HL-60/S4 (cell line): ENCODE measurements around the gene ABCB11.

Source experiments
- in situ Hi-C: fragments of 300-500 bp; cut with MboI; formaldehyde crosslinking; loops from 2 replicates; pipeline ENCODE4 v1.14.3; 2022; ENCODE audit warnings: low sequenced_read_pairs

Gene ABCB11

DNA sequence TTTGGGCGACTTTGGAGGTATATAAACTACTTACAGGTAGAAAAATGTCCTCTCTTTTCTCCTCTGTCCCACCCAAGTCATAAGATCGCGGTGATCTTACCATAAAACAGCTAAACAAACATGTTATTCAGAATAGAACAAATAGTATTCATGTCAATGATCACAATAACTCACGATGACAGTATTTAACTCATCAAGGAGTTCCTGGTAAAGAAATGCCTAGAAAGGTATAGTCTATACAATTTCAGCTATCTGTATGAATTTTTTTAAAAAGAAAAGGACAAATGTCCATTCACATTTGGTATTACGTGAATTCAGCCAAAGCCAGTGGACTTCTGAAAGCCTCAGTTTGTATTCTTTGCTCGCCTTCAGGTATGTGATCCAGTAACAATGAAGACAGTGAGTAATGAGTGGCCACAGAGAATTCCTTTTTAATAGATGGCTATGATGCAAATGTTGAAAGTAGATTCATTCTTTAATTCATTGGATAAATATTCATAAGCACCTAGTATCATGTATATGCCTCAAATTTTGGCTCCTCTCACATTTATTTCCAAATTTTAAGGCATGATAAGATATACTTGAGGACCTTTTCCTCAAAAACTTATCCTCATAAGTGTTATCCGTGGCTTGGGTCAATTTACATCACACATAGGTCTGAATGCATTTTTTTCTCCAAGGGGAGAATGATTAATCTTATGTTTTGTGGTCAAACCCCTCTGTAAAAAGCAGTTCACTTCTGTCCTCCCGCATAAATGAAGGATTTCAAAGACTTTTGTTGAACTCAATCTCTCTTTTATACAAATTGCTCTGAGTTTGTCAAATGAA, 20.3 kb downstream of the ABCB11 start:
- in situ Hi-C loops, result no loop called here

DNA sequence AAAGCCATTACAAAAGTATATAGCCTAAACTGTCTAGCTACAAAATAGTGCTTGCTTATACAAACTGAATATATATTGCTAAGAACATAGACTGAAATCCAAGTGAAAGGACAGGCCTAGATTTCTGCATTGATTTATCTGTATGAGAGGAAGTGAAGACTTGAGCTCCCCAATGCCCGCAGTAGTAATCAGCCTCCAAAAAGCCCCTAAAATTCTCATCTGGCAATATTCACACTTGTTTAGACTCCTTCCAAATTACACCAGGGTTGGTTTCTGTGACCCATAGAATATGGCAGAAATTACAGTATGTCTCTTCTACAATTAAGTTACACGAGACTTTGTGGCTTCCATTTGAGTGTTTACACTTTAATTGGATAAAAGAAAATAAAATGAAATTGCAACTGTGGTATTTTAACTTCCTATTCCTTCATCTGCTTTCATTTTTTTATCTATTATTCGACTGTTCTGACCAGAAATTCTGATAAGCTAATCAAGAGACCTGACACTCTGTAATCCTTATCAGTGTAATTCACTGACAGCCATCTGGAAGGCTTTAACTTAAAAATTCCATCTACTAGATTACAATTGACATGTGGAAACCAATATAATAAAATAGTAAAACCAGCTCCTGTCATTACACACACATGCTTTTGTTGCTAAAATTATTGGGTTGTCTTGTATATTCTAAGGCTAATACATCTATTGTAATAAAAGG, 21.1 kb downstream of the ABCB11 start:
- in situ Hi-C loops, result no loop called here

DNA sequence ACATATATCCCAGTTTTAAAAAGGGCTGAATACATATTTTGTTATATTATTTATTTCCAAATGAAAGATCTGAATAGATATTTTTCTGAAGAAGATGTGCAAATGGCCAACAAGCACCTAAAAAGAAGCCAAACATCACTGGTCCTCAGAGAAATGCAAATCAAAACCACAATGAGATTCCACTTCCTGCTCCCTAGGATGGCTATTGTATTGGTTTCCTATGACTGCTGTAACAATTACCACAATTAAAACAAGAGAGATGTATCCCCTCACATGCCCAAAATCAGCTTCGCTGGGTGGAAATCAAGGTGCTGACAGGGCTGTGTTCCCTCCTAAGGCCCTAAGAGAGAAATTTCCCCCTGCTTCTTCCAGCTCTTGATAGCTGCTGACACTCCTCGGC, 23.2 kb downstream of the ABCB11 start:
- in situ Hi-C loops, result no loop called here

DNA sequence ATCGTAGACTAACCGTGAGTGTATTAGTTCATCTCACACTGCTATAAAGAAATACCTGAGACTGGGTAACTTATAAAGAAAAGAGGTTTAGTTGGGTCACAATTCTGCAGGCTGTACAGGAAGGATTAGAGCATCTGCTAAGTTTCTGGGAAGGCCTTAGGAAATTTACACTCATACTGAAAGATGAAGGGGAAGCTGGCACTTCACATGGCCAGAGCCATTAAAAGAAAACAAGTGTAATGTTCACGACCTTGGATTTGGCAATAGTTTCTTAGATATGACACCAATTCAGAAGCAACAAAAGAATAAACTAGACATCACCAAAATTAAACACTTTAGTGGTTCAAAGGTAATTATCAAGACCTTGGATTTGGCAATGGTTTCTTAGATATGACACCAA, 23.8 kb downstream of the ABCB11 start:
- in situ Hi-C loops, result no loop called here

DNA sequence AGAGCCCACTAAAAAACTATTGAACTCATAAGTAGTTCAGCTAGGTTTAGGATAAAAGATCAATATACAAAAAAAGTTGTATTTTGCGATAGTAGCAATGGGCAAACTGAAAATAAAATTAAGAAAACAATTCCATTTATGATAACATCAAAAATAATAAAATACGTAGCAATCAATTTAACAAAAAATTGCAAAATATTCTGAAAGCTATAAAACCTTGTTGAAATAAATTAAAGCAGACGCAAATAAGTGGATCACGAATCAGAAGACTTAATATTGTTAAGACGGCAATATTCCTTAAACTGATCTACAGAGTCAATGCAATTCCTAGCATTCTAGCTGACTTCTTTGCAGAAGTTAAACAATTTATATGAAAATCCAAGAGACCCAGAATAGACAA, 24.5 kb downstream of the ABCB11 start:
- in situ Hi-C loops, result no loop called here

- in situ Hi-C loops, result no loop called here
Measured at GRCh38 chr2:169005994-169006393, 25.1 kb downstream of the ABCB11 start.

GRCh38 chr2:169005080-169005598, 26.0 kb downstream of the ABCB11 start:
- in situ Hi-C loops, result no loop called here

DNA sequence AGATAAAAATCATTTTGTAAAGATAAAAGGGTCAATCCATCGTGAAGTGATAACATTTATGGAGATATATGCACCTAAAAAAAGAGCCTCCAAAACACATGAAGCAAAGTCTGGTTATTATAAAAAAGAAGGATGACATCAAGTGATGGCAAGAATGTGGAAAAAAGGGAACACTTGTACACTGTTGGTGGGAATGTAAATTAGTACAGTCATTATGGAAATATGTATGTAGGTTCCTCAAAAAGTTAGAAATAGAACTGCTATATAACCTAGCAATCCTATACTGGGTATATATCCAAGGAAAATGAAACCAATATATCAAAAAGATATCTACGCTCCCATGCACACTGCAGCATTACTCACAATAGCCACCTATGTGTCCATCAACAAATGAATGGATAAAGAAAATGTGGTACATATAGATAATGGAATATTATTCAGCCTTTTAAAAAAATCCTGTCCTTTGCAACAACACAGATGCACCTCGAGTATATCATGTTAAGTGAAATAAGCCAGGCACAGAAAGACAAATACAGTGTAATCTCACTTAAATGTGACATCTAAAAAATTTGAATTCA, 28.9 kb downstream of the ABCB11 start:
- in situ Hi-C loops, result no loop called here

- in situ Hi-C loops, result no loop called here
Measured at GRCh38 chr2:169001116-169001815, 29.9 kb downstream of the ABCB11 start.

DNA sequence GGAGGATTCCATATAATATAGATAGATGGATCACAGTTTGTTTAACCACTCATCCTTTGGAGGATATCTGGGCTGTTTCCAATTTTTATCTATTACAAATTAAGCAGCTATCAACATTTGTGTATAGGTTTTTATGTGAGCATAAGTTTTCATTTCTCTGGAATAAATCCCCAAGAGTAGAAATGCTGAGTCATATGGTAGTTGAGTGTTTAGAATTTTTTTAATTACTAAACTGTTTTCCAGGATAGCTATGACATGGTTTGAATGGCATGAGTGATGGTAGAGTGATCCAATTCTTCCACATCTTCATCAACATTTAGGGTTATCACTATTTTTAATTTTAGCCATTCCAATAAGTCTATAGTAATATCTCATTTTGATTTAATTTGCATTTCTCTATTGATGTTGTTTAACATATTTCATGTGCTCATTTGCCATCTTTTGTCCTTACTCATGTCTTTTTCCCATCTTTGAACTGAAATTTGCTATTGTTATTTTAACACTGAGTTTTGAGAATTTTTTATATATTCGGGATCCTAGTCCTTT, 31.4 kb downstream of the ABCB11 start:
- in situ Hi-C loops, result no loop called here

DNA sequence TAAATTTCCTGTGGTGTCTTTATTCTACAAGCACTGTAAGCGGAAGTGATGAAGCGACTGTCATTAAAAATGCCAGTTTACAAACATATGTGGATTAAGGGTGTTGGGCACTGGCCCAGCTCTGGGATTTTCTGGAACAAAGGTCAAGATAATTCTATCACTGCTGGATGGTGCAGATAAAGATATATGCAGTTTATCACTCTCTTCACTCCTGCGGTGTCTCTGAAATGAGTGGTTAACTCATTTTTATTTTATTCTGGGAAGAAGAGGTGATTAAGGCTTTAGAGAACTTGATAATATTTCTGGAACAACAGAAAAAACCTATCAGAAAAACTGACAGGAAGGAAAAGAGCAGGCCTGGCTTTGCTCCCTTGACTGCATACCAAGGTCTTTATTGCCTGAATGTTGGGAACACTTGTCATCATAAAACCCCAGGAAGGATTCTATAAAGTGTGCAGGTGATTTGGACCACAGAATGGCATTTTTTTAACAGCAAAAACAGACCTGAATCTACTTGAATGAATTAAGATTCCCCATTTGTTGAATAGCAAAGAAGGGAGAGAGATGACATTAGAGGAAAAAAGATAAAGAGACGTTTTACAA, 32.4 kb downstream of the ABCB11 start:
- in situ Hi-C loops, result no loop called here

GRCh38 chr2:168997794-168998193, 33.3 kb downstream of the ABCB11 start:
- in situ Hi-C loops, result no loop called here

GRCh38 chr2:168997118-168997521, 34.0 kb downstream of the ABCB11 start:
- in situ Hi-C loops, result no loop called here

- in situ Hi-C loops, result no loop called here
Measured at GRCh38 chr2:168995744-168996143, 35.4 kb downstream of the ABCB11 start.

DNA sequence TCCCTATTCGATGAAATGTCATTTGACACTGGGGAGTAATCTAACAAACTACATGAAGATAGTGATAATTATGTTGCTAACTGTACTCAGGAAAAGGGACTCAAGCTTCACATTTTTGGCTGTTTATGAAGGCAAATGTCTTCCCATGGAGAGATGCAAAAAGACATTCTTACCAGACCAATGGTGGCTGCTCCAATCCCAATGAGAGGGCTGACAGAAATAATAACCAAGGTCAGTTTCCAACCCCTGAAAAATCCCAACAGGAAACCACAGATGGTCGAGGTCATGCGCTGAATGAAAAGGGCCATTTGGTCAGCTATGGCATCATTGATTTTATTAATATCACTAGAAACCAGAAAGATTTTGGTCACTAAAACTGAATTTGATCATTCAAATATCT, 37.6 kb downstream of the ABCB11 start:
- in situ Hi-C loops, result no loop called here

DNA sequence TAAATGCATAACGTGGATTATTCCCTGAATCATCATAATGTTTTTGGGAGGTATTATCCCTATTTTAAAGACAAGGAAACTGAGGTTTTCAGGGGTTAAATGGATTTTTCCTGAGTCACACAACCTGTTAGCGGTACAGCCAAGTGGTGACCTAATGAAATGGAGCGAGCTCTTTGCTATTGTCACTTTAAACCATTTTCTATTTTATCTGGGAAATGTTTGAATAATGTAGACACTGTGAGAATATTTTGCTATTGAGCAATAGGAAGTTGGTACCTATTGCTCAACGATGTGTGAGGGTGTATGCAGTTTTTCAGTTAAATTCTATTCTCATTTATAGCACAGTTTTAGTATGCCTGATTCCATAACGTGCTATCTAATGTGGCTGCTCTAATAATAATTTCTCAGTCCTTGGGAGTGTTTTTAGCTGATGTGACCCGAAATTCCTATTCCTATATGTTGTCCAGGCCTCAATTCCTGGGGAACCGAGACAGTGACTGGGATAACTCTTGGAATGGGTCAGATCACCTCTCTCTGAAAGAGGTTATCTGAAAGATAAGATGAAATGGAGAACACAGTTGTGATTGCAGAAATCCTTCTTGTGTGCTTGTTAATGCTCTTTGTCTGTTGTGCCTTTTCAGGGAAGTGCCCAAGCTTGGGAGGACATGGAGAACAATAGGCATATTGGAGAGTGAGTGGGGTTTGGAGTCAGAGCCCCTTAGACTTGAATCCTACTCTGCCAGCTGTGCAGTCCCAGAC, 38.4 kb downstream of the ABCB11 start:
- in situ Hi-C loops, result no loop called here

- in situ Hi-C loops, result no loop called here
Measured at GRCh38 chr2:168992026-168992425, 39.1 kb downstream of the ABCB11 start.

DNA sequence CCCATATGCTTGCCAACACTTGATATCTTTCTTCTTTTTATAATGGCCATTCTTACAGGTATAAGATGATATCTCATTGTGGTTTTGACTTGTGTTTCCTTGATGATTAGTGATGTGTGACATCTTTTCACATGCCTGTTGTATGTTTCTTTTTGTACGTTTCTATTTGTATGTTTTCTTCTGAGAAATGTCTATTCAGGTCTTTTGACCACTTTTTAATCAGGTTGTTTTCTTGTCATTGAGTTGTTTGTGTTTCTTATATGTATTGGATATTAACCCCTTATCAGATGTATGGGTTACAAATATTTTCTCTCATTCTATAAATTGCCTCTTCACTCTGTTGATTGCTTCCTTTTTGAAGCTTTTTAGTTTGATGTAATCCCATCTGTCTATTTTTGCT, 42.4 kb downstream of the ABCB11 start:
- in situ Hi-C loops, result no loop called here

GRCh38 chr2:168986398-168986943, 44.7 kb downstream of the ABCB11 start:
- in situ Hi-C loops, result no loop called here
